GM10248 (cell line): Measurements from ENCODE around the gene IPO9.
"Not testable (repeated sequence)": the region's sequence is repeated elsewhere in the genome, so short reads cannot be mapped to it uniquely, and the experiment has no call there.

Experiments
- CTCF ChIA-PET: fragments of 300-600 bp; sonication (Branson Sonifier 250); formaldehyde crosslinking; extraction: SDS; loops from one replicate; lab custom pipeline; 2021; ENCODE audit warnings: antibody characterized with exemption; lab: Yijun Ruan, JAX
- POLR2A ChIA-PET: fragments of 350-650 bp; sonication (Branson Sonifier 250); formaldehyde crosslinking; extraction: SDS; loops from one replicate; lab custom pipeline; 2020; ENCODE audit warnings: antibody characterized with exemption; lab: Yijun Ruan, JAX
- DNase-seq: peaks from one replicate; pipeline ENCODE4 v3.0.0; 2012; ENCODE audit errors: extremely low spot score
- TF ChIP-seq, protein P1 (sequence below): IDR thresholded peaks from 2 replicates; pipeline ENCODE4 v1.5.1; 2012; ENCODE audit warnings: mild to moderate bottlenecking, low read depth; ENCODE audit errors: extremely low read depth, missing control alignments, control extremely low read depth

Gene IPO9

DNA sequence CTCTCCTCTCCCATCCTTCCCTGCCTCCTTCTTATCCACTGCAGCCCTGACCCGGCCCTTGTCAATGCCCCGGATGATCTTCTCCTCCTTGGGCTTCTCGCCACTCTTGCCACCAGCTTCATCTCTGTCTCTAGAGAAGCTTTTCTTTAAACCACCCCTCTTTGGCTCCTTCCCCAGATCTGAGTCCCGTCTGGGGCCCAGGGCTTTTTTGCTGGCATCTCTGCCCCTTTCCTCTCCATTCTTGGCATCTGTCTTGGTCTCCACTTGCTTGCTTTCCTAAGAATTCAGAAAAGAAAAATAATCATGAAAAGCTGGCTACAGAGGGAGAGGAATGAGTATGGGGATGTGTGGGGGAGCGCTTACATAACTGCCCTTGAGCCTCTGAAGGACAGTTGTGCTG lies 71.5 kb downstream of the IPO9 start:
- POLR2A ChIA-PET, result no interaction called here
- TF ChIP-seq, protein P1, sequence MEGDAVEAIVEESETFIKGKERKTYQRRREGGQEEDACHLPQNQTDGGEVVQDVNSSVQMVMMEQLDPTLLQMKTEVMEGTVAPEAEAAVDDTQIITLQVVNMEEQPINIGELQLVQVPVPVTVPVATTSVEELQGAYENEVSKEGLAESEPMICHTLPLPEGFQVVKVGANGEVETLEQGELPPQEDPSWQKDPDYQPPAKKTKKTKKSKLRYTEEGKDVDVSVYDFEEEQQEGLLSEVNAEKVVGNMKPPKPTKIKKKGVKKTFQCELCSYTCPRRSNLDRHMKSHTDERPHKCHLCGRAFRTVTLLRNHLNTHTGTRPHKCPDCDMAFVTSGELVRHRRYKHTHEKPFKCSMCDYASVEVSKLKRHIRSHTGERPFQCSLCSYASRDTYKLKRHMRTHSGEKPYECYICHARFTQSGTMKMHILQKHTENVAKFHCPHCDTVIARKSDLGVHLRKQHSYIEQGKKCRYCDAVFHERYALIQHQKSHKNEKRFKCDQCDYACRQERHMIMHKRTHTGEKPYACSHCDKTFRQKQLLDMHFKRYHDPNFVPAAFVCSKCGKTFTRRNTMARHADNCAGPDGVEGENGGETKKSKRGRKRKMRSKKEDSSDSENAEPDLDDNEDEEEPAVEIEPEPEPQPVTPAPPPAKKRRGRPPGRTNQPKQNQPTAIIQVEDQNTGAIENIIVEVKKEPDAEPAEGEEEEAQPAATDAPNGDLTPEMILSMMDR, result no peak
- CTCF ChIA-PET, result no interaction called here

GRCh38 chr1:201901036-201901435 lies 72.1 kb downstream of the IPO9 start:
- CTCF ChIA-PET, result interaction anchor here (1.9 kb wide), 1 partner anchor 109 kb away, joined by 5 read pairs; the partner anchor contains the start of gene ELF3
- DNase-seq, POLR2A ChIA-PET: not testable (repeated sequence)

More for the DNA sequence above, 71.5 kb downstream of the IPO9 start:
- no peak for DNase-seq

DNA sequence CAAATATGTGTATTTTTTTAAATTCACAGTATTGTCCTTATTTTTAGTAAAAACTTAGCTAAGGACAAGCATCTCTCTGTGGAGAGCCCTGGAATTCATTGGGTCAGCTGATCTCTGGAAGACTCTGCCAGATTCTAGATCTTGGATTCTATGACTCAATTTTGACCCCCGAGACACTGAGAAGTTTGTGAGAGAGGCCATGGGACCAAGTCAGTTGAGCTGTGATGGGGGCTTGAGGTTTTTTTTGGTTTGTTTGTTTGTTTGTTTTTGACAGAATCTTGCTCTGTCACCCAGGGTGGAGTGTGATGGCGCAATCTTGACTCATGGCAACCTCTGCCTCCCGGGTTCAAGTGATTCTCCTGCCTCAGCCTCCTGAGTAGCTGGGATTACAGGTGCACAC lies 73.2 kb downstream of the IPO9 start:
- DNase-seq, result no peak
- POLR2A ChIA-PET, result no interaction called here
- CTCF ChIA-PET, result interaction anchor here (1.2 to 9.0 kb wide), 5 partner anchors 7 to 108 kb away, joined by 3 to 65 read pairs (median 5); partner anchors contain the start of gene ELF3
- TF ChIP-seq, protein P1, result no peak

DNA sequence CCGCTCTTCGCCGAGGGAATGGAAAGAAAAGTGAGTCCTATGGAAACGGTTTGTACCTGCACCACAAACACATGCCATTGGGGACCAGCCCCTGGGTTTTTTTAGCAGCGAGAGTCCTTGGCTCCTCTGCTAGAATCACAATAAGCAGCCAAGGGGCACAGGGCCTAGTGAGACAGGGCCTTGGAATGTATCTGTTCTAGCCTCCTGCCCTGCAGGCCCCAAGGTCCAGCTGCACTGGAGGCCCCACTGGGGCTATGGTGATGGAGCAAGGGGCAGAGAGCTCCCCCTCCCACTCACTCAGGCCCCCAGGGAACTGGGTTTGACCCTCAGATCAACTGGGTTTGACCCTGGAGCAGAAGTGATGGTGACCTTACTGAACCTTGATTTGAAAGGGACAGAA lies 74.2 kb downstream of the IPO9 start:
- DNase-seq, result no peak
- TF ChIP-seq, protein P1, result no peak
- POLR2A ChIA-PET, result no interaction called here
- CTCF ChIA-PET, result interaction anchor here (0.9 to 9.0 kb wide), 4 partner anchors 8 to 70 kb away, joined by 3 to 65 read pairs (median 4); no protein-coding TSS in a partner anchor

DNA sequence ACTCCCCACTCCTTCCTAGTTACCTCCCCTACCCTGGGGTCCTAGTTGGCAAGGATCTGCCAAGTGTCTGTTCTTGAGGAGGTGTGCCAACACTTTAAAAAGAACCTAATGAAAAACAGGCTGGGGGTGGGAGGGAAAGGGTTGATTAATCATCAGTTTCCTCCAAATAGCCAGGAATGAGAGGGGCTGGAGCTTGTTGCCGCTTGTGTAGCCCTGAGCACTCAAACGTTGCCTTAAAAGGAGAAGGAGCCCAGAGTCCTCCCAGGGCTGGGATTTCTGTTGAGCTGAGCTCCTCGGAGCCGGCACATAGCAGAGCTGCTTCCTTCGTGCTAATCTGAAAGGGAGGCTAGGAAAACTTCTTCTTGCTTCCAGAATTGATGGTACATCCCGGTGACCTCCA lies 75.6 kb downstream of the IPO9 start:
- no peak for DNase-seq
- TF ChIP-seq, protein P1, result no peak
- CTCF ChIA-PET, result interaction anchor here (9.0 kb wide), 1 partner anchor 9 kb away, joined by 65 read pairs; no protein-coding TSS in a partner anchor
- POLR2A ChIA-PET, result no interaction called here

- TF ChIP-seq, protein P1, result no peak
- ChIA-PET CTCF (interaction anchor here (1.5 to 9.0 kb wide), 2 partner anchors 10 to 13 kb away, joined by 3 to 65 read pairs; no protein-coding TSS in a partner anchor), POLR2A (no interaction called here)
- no peak for DNase-seq
Measured at GRCh38 chr1:201905234-201905890, 76.4 kb downstream of the IPO9 start.

DNA sequence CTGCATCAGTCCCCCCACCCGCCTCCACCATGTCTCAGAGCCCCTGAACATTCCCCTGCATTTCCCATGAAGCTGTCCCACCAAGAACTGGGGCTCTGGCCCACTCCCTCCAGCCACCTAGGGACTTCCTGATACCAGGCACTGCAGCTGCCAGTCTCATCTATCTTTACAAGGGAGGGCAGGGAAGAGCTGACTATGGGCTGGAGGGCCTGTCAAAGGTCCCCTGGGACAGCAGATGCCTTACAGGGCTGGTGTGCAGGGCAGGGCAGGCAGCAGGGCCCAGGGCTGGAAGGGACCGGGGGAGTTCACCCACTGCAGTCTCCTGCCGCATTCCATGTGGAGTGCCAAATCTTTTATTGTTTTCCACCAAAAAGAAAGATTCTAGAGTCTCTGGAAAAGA lies 77.4 kb downstream of the IPO9 start:
- ChIA-PET POLR2A (no interaction called here), CTCF (interaction anchor here (1.0 to 9.0 kb wide), 5 partner anchors 9 to 77 kb away, joined by 3 to 65 read pairs (median 3); partner anchors contain the start of genes IPO9 and TIMM17A)
- TF ChIP-seq, protein P1, result no peak
- DNase-seq, result no peak
